Fibroblast of lung (primary cell): ENCODE data around the gene ASF1A. TPM values are rescaled to one million over a fixed set of nuclear protein-coding genes. Genes with fewer than 3 reads are reported as not detected.

Source experiments
- DNase-seq, 2 donors: peaks; one replicate each; pipeline versions ENCODE4 v3.0.0 to v3.0.0-alpha.2; 2010; ENCODE audit warnings: low read depth in 2 of 2
- H2AFZ ChIP-seq: 2 replicates; pipeline ENCODE4 v1.5.1; 2012; ENCODE audit warnings: low read length, control low read depth, inconsistent platforms
- H3K27ac ChIP-seq: 2 replicates; pipeline ENCODE4 v1.5.1; 2011; ENCODE audit warnings: low read length, control low read depth; ENCODE audit not compliant: insufficient read depth
- H3K27me3 ChIP-seq: 2 replicates; pipeline ENCODE4 v1.5.1; 2011; ENCODE audit warnings: mild to moderate bottlenecking, low read length; ENCODE audit not compliant: control insufficient read depth, insufficient read depth
- H3K36me3 ChIP-seq: 2 replicates; pipeline ENCODE4 v1.5.1; 2011; ENCODE audit warnings: low read length; ENCODE audit not compliant: control insufficient read depth, insufficient read depth
- H3K4me1 ChIP-seq: 2 replicates; pipeline ENCODE4 v1.5.1; 2011; ENCODE audit warnings: low read length; ENCODE audit not compliant: control insufficient read depth, insufficient read depth; ENCODE audit errors: extremely low read depth
- H3K4me2 ChIP-seq: 2 replicates; pipeline ENCODE4 v1.5.1; 2011; ENCODE audit warnings: low read length, control low read depth; ENCODE audit not compliant: insufficient read depth; ENCODE audit errors: extremely low read depth
- H3K4me3 ChIP-seq, 4 experiments: fragments of 200-600 bp in 1 of 4; sonication (generic) in 1 of 4; replicated peaks in 1 of 4; 2 replicates each; pipeline ENCODE4 v1.5.1; 2011 to 2016; ENCODE audit warnings: low read length in 4 of 4, low read depth in 3 of 4, mild to moderate bottlenecking in 3 of 4, control low read depth in 2 of 4, inconsistent platforms in 1 of 4, mixed read lengths in 1 of 4; ENCODE audit not compliant: insufficient read depth in 1 of 4; ENCODE audit errors: control extremely low read depth in 1 of 4
- H3K79me2 ChIP-seq: 2 replicates; pipeline ENCODE4 v1.5.1; 2012; ENCODE audit warnings: mild to moderate bottlenecking, low read length, inconsistent platforms; ENCODE audit not compliant: control insufficient read depth, insufficient read depth
- H3K9ac ChIP-seq: 2 replicates; pipeline ENCODE4 v1.5.1; 2011; ENCODE audit warnings: mild to moderate bottlenecking, low read length, control low read depth; ENCODE audit not compliant: insufficient read depth
- H3K9me3 ChIP-seq: 2 replicates; pipeline ENCODE4 v1.5.1; 2012; ENCODE audit warnings: low read depth, low read length; ENCODE audit not compliant: control insufficient read depth, insufficient read depth
- H4K20me1 ChIP-seq: 2 replicates; pipeline ENCODE4 v1.5.1; 2011; ENCODE audit warnings: low read length; ENCODE audit not compliant: control insufficient read depth, insufficient read depth; ENCODE audit errors: extremely low read depth
- CTCF ChIP-seq, 2 donors: IDR thresholded peaks in 1 of 2; conservative IDR thresholded peaks in 1 of 2; 1 replicate in 1 of 2; 2 replicates in 1 of 2; pipeline ENCODE4 v1.5.1; 2011 to 2012; ENCODE audit warnings: low read length in 2 of 2, control low read depth in 1 of 2, inconsistent platforms in 1 of 2, low read depth in 1 of 2, mild to moderate bottlenecking in 1 of 2
- EZH2 ChIP-seq: IDR thresholded peaks from 2 replicates; pipeline ENCODE4 v1.5.1; 2012; ENCODE audit warnings: low read length, control low read depth, mild to moderate bottlenecking; ENCODE audit errors: missing control alignments
- polyA plus RNA-seq, 2 donors: library from polyadenylated mRNA; depleted of rRNA in 1 of 2; stranded (reverse) in 1 of 2; unstranded in 1 of 2; fragments of >200 nt; gene quantifications; 2 replicates each; pipeline ENCODE4 v1.2.1, GENCODE V29; 2011 to 2012; ENCODE audit warnings: missing spikeins in 1 of 2
- total RNA-seq: library from RNA; depleted of rRNA; stranded (reverse); fragments of >200 nt; gene quantifications from 2 replicates; pipeline ENCODE4 v1.2.1, GENCODE V29; 2014

The ASF1A gene
- total and polyA plus RNA-seq, 2 donors (not counting 1 experiment from before 2014, with no cell fraction given): 16.5 to 20.3 TPM

- no peak overlapping the region for H3K4me2 ChIP-seq
- no peaks in the 10 kb centered on the region for H3K4me1 ChIP-seq
These were observed 45.7 kb downstream of the ASF1A start for GRCh38 chr6:118939683-118940082.

GRCh38 chr6:118940770-118941169 is 46.8 kb downstream of the ASF1A start:
- TF ChIP-seq EZH2 (no peak), CTCF (conservative IDR thresholded peaks at IDR 0.05 in 1 of 2, IDR thresholded peaks at IDR 0.05 in 1 of 2; ENCODE audit: low read depth in 1 of 2, low read length in 2 of 2) (no peak)
- no peaks in the 10 kb centered on the region for H3K36me3 ChIP-seq
- no peaks in the 10 kb centered on the region for H3K4me1 ChIP-seq
- H3K4me3 ChIP-seq: no peak overlapping the region
- H3K4me2 ChIP-seq: no peak overlapping the region
- H3K79me2 ChIP-seq: no peaks in the 10 kb centered on the region
- H3K27me3 ChIP-seq: no peaks in the 10 kb centered on the region
- no peak overlapping the region for H3K9ac ChIP-seq
- H3K27ac ChIP-seq: no peak overlapping the region
- no peaks in the 10 kb centered on the region for H4K20me1 ChIP-seq
- H2AFZ ChIP-seq: no peak overlapping the region
- DNase-seq: no peak
- H3K9me3 ChIP-seq: no peaks in the 10 kb centered on the region

More at GRCh38 chr6:118939683-118940082, 45.7 kb downstream of the ASF1A start:
- Histone ChIP-seq H3K9ac (no peak overlapping the region), H3K79me2 (no peaks in the 10 kb centered on the region), H3K9me3 (no peaks in the 10 kb centered on the region), H4K20me1 (no peaks in the 10 kb centered on the region), H3K27ac (no peak overlapping the region), H3K36me3 (no peaks in the 10 kb centered on the region), H2AFZ (no peak overlapping the region), H3K4me3 (no peak overlapping the region), H3K27me3 (no peaks in the 10 kb centered on the region)
- no peak for DNase-seq
- TF ChIP-seq EZH2: no peak
- TF ChIP-seq CTCF (conservative IDR thresholded peaks at IDR 0.05 in 1 of 2, IDR thresholded peaks at IDR 0.05 in 1 of 2; ENCODE audit: low read depth in 1 of 2, low read length in 2 of 2): no peak

GRCh38 chr6:118945217-118945616 is 51.3 kb downstream of the ASF1A start:
- Histone ChIP-seq H3K4me3 (no peak overlapping the region), H2AFZ (no peak overlapping the region), H3K9me3 (no peaks in the 10 kb centered on the region), H3K4me1 (no peaks in the 10 kb centered on the region), H3K27me3 (no peaks in the 10 kb centered on the region), H3K79me2 (no peaks in the 10 kb centered on the region), H3K27ac (no peak overlapping the region), H3K4me2 (no peak overlapping the region), H3K36me3 (no peaks in the 10 kb centered on the region), H4K20me1 (no peaks in the 10 kb centered on the region), H3K9ac (no peak overlapping the region)
- TF ChIP-seq EZH2: no peak
- no peak for TF ChIP-seq CTCF (conservative IDR thresholded peaks at IDR 0.05 in 1 of 2, IDR thresholded peaks at IDR 0.05 in 1 of 2; ENCODE audit: low read depth in 1 of 2, low read length in 2 of 2)
- no peak for DNase-seq
